GM21619 (cell line): Measurements from ENCODE around the gene ITPA.

ENCODE experiments used
- ATAC-seq: cut with Tn5 transposase; IDR thresholded peaks from one replicate; pipeline ENCODE4 v1.9.1; 2021; ENCODE audit not compliant: unreplicated experiment

The ITPA gene

GRCh38 chr20:3209257-3209945 is at the start of gene ITPA:
Gene ITPA (plus strand): TSS chr20:3209498. CDS start chr20:3209552, 54 bp downstream.
- ATAC-seq = no peak

DNA sequence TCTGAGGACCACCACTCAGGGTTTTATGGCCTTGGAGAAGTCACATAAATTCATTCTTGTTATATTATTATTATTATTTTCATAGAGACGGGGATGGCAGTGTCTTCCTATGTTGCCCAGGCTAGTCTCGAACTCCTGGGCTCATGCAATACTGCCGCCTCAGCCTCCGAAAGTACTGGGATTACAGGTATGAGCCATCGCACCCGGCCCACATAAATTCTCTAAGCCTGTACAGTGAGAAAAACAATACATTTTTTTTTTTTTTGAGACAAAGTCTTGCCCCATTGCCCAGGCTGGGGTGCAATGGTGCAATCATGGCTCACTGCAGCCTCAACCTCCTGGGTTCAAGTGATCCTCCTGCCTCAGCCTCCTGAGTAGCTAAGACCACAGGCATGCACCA is 48.9 kb upstream of the ITPA start:
- no peak for ATAC-seq

GRCh38 chr20:3161316-3162079 is 47.8 kb upstream of the ITPA start:
- no peak for ATAC-seq

DNA sequence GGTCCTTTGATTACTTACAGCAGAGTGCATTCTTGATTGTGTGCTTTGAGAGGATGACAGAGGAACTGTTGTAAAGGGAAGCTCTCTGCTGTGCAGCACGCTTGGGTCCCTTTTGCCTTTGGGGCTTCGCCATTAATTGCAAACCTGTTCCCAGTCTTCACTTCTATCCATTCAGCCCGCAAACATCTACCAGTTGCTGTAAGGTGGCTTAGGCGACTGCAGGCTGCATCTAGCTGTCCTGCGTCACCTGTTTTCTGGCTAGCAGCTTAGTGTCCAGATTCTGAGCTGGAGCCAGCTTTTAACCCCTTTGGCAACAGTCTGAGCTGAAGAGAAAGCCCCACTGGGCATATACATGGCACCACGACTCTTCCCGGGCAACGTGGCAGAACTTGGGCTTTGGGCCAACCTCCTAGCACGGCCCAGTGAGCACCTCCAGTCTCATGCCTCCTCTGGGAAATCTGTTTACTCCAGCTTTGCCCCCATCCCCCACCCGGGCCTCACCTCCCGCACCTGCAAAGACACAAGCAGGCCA is 47.2 kb upstream of the ITPA start:
- no peak for ATAC-seq

DNA sequence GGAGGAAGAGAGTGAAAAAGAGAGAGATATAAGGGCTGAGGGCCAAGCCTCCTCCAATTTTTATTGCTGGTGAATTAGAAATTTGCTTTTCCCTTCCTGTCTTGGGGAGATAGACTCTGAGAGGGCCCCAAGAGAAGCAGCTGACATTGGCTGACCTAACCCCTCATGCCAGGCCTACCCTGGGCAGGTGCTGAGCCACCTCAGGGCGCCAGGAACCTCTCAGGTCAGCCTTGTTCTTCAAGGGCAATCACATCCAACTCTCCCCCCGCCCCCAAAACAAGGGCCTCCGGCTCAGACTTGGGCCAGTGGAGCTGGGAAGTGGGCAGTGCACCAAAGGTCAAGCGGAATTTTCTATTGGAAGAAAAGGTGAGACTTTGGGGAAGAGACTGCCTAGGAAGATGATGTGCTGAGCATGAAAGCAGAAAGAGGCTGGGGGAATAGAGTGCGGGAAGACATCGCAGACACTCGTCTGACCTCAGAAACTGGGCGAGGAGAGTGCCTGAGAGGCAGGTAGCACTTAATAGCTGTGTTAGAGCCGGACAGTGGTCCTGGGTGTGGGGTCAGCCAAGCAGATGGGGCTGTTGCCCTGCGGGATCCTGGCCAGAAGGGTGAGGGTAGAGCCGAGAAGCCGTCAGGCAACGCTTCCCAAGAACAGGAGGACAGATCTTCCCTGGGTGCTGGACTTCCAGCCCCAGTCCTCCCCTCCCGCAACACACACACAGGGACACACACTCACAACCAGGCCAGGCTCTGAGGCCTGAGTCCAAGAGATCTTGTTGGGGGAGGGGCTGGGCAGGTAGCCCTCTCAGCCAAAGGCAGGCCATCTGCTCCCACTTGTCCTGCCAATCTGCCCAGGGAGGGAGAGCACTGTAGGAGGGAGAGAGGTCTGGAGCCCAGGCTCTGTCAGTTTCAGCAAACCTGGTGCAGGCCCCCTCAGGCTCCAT is 45.9 kb upstream of the ITPA start:
- no peak for ATAC-seq

- ATAC-seq = no peak
Measured at GRCh38 chr20:3164043-3164762, 45.1 kb upstream of the ITPA start.

DNA sequence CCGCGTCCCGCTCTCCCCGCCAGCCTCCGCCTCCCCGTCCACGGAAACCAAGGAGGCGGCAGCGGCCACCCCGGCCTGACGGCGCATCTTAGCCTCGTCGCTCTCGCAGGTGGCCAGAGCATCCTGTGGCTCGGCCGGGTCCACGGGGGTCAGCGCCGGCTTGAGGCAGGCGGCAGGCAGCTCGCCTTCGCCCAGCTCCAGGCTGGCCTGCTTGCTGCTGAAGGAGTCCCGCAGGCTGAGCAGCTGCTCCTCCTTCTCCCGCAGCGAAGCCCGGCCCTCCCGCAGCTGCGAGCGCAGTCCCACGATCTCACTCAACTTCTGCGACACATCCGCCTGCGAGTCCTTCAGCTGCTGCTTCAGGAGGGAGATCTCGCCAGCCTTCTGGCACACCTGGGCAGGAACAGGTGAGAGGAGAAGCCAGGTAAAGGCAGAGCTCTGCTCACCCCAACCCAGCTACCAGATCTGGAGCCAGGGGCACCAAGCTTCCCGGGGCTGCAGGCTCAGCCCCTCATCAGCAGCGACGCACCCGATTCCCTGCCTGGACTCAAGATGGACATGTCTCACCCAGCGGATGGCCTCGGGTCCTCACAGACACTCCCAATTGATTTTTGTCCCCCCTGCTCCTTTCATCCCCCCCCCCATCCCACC is 44.4 kb upstream of the ITPA start:
- no peak for ATAC-seq

GRCh38 chr20:3165473-3166337 is 43.6 kb upstream of the ITPA start:
- ATAC-seq = no peak

DNA sequence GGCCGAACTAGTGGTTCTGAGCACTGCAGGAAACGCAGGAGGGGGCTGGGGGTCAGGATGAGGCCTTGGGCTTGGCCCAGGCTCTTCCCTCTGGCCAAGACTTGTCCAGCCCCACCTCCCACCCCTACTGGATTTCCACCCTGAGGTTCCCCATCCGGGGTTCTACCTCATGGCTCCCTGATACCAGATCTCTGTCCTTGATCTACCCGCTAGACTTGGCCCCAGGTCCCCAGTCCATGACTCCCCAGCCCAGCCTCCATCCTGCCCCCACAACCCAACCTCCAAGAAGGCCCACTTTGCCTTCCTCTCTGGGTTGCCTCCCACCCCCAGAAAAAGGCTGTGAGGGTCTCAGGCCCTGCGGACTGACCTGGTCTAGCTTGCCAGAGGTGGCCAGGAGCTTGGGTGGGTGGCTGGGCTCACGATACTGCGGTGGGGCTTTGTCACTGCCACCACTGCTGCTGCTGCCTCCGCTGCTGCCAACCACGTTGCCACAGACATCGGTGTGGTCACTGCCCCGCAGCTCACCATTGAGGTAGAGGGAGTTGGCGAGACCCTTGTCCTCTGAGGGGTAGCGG is 42.9 kb upstream of the ITPA start:
- no peak for ATAC-seq

GRCh38 chr20:3166913-3167342 is 42.4 kb upstream of the ITPA start:
- ATAC-seq = no peak

GRCh38 chr20:3167738-3168078 is 41.6 kb upstream of the ITPA start:
- no peak for ATAC-seq

DNA sequence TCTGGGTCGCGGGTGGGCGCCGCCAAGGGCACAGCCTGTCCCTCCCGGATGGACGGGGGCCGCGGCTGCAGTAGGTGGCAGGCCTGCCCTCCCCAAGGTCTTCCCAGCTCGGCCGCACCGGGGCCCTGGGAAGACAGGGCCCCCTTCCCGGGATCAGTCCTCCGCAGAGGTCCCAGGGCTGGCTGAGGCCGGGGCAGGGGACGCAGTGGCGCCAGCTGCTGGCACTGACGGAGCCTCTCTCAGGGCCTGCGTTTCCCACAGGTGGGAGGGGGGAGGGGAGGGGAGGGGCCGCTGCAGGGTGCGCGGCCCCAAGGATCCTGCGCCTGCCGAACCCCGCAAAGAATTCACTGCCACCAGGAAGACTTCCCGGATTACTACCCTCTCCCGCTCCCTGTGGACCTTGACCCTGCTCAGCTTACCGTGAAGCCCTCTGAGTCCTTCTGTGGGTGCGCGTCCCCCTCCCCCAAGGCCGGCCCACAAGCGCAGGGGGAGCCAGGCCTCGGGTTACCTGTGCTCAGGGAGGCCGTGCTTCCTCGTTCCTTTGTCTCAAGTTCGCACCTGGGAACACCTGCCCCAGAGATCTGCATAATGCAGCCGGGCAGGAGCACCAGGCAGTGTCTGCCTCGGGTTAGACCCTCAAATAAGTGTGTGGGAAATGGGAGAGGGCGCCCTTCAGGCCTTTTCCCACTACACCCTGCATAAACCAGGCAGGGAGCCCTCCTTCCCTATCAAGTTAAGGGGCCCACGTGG is 41.0 kb upstream of the ITPA start:
- ATAC-seq = no peak

DNA sequence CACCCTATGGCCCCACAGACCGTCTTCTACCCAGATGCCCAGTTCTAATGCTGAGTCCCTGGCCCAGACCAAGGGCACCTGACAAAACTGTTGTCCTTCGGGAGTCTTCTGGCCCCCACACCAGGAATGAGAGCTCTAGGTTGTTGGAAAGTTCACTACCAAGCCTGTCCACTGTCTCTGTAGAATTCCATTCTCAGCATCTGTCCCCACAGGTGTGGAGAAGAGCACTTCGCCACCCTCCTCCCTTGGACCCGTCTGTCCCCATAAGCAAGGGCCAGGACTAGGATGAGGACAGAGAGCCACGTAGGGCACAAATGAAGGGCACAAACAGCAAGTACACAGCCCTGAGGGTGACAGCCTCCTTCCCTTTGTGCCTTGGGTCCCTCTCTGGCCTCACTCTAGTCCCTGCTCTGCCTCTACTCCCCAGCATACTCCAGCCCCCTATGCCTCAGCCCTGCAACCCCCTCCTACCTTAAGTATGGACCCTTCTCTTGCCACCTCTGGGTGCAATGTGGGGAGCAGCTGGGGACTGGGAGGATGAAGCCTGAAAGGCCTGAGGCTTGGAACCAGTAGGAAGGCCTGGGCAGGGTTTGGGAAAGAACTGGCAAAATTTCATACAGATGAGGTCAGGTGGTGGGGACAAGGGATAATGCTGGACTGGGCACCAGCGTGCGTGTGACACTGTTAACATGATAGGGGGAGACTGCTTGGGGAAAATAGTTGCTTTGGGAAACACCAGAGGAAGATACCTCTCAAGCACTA is 40.3 kb upstream of the ITPA start:
- no peak for ATAC-seq

DNA sequence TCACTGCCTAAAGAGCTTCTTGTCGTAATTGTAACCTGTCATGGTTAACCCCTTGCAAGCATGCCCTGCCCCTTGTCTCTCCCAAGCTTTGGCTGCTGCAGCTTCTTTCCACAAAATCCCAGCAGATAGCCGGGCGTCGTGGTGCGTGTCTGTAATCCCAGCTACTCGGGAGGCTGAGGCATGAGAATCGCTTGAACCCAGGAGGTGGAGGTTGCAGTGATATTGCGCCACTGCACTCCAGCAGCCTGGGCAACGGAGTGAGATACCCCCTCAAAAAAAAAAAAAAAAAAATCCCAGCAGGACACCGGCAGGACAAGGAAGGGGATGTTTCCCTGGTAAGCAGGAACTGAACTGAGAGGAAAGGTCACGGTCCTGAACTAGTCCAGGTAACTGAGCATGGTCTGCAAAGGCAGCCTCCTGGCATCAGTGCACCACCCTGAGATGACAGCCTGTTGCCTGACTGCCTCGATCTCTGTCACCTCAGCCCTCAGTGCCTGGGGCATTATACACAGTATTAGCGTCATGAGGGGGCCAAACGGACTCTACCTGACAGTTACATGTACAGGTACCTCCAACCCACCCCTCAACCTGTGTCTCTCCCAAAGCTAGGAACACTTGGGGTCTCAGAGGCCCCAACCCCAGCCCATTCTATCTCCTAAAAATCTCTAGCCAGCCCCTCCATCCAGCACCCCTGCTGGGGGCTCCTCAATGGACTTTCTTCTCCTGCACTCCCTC is 37.7 kb upstream of the ITPA start:
- ATAC-seq = no peak

GRCh38 chr20:3172126-3172932 is 37.0 kb upstream of the ITPA start:
- ATAC-seq = no peak
